ENCODE results near the gene CD80.

DNA sequence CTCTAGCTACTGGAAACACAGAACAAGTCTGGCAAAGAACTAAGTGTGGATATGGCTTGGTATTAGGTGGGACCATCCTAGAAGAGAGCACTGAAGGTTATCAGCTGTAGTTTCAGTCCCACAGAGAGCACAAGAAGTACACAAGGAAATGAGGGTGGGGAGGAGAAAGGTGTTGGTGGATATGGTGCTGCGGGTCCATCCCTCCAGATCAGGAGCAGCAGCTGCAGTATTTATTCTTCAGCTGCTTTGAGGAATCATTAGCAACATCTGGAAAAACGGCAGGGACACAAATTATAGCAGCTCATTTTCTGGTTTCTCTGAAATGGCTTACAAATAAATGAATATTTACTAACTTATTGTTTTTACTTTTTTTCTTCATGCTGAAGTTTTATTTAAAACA lies 29.0 kb downstream of the CD80 start:
- TF ChIP-seq POLR2A (IDR thresholded peaks at IDR 0.05) (no peak), CTCF (IDR thresholded peaks at IDR 0.05) (no peak)

All from right lobe of liver (tissue), 4 donors.